ENCODE measurements around the gene SLC37A3. TPM values are rescaled to one million over a fixed set of nuclear protein-coding genes. Genes with fewer than 3 reads are reported as not detected.

SLC37A3 gene
- total RNA-seq, 1 donor from 2014 or later: 37.0 TPM

- H3K4me3 ChIP-seq (ENCODE audit: low read depth, low read length): no peak overlapping the region
- no peak for DNase-seq (ENCODE audit: low read depth)
- TF ChIP-seq CTCF (conservative IDR thresholded peaks at IDR 0.05; ENCODE audit: low read depth, low read length): no peak
These were observed 114.3 kb downstream of the SLC37A3 start for GRCh38 chr7:140284062-140284461.

Other genes with a start within 250 kb of the SLC37A3 start
- 1.6 and 7.6 TPM in 2 replicates for gene KDM7A, start 221.5 kb downstream of the SLC37A3 start, total RNA-seq
- 2.7 and 3.6 TPM in 2 replicates for gene RAB19, start 5.5 kb upstream of the SLC37A3 start, total RNA-seq
- 40.0 and 69.2 TPM in 2 replicates for gene MKRN1, start 81.0 kb upstream of the SLC37A3 start, total RNA-seq
- gene DENND2A, start 242.3 kb upstream of the SLC37A3 start, total RNA-seq: 27.6 and 34.4 TPM in 2 replicates